ENCODE measurements around the gene FKRP.

The FKRP gene

GRCh38 chr19:46714444-46715106, 31.3 kb upstream of the FKRP start:
- H3K9ac ChIP-seq (ENCODE audit: low read depth, low read length), result peak overlapping the region; percentile 51; the same call in 1 of the 2 replicates
- no peaks in the 10 kb centered on the region for H3K9me3 ChIP-seq (ENCODE audit: control insufficient read depth, insufficient read depth, low read length)
- peak overlapping the region; percentile 88 for H3K4me3 ChIP-seq (ENCODE audit: low read depth, low read length)
- peak overlapping the region; percentile 91 for H3K27ac ChIP-seq (ENCODE audit: low read depth, low read length)
- H3K36me3 ChIP-seq (ENCODE audit: control insufficient read depth, insufficient read depth, low read length), result peaks cover 12% of the 10 kb centered on the region
- H3K4me1 ChIP-seq (ENCODE audit: control insufficient read depth, insufficient read depth, low read length), result peaks cover 16% of the 10 kb centered on the region
- no peaks in the 10 kb centered on the region for H3K27me3 ChIP-seq (ENCODE audit: control insufficient read depth, insufficient read depth, low read length)

DNA sequence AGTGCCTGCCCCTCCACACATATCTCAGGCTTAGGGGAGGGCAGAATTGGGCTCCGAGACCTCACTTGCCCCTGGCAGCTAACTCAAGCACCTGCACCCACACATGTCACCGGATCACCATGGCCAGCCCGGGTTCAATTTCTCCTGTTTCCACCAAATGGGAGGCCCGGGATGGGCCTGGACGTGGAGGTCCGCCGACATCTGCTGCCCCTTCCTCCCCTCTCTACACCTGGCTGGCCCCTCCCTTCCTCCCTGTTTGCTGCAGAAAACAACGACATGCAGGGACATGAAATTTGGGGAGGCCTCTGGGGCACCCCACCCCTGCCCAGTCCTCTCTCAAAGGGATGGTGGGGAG, 30.3 kb upstream of the FKRP start:
- peaks cover 16% of the 10 kb centered on the region for H3K4me1 ChIP-seq (ENCODE audit: control insufficient read depth, insufficient read depth, low read length)
- no peak overlapping the region for H3K27ac ChIP-seq (ENCODE audit: low read depth, low read length)
- H3K36me3 ChIP-seq (ENCODE audit: control insufficient read depth, insufficient read depth, low read length), result peaks cover 16% of the 10 kb centered on the region
- peak overlapping the region; percentile 88 for H3K4me3 ChIP-seq (ENCODE audit: low read depth, low read length)
- H3K9me3 ChIP-seq (ENCODE audit: control insufficient read depth, insufficient read depth, low read length), result no peaks in the 10 kb centered on the region
- 0 out of 2 replicates have a peak overlapping the region, but pooled peaks have one; percentile 61 for H3K9ac ChIP-seq (ENCODE audit: low read depth, low read length)
- H3K27me3 ChIP-seq (ENCODE audit: control insufficient read depth, insufficient read depth, low read length), result no peaks in the 10 kb centered on the region

DNA sequence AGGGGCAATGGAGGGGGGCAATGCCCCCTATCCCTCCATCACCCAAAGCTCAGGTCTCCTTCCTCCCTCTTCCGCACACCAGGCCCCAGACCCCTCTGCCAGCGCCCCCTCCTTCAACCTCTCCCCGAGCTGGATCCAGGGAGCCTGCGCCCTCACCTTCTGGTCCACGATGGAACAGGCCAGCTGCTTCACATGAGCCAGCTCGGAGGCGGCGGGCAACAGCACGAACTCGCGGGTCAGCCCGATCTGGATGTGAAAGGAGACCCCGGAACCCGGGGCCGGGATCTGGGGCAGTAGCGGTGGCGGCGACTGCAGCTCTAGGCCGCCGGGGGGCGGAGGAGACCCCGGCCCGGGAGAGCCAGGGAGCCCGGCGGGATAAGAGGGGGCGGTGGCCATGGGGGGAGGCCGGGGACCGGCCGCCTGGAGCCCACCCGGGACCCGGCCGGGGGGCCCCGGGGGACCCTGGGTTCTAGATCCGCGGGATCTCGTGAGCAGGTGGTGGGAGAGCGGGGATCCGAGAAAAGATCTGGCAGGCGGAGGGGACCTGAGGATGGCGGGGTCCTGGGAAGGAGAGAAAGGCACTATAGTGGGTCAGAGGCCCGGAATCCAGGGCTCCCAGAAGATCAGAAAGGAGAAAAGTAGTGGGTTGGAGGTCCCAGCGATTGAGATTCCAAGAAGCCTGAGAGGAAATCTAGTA, 29.7 kb upstream of the FKRP start:
- H3K36me3 ChIP-seq (ENCODE audit: control insufficient read depth, insufficient read depth, low read length), result peaks cover 21% of the 10 kb centered on the region
- no peaks in the 10 kb centered on the region for H3K9me3 ChIP-seq (ENCODE audit: control insufficient read depth, insufficient read depth, low read length)
- H3K4me3 ChIP-seq (ENCODE audit: low read depth, low read length), result peak overlapping the region; percentile 88
- peak overlapping the region; percentile 76 for H3K27ac ChIP-seq (ENCODE audit: low read depth, low read length)
- peak overlapping the region; percentile 61 for H3K9ac ChIP-seq (ENCODE audit: low read depth, low read length)
- H3K27me3 ChIP-seq (ENCODE audit: control insufficient read depth, insufficient read depth, low read length), result no peaks in the 10 kb centered on the region
- peaks cover 16% of the 10 kb centered on the region for H3K4me1 ChIP-seq (ENCODE audit: control insufficient read depth, insufficient read depth, low read length)

DNA sequence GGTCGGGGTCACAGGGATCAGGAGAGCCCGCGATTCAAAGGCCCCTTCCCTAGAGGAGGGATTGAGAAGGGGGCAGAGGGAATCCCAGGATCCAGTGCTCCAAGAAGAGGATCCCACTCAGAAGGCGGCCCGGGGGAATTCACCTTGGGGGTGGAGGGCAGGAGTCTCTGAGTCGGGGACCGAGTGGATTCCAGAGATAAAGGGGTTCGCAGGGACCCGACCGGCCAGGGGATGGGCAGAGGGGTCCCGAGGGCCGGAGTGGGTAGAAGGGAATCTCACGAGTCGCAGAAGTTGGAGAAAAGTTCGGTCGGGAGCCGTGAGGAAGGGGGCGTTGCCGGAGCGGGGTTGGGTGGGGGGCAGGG, 29.2 kb upstream of the FKRP start:
- Histone ChIP-seq H3K4me1 (ENCODE audit: control insufficient read depth, insufficient read depth, low read length) (peaks cover 16% of the 10 kb centered on the region), H3K36me3 (ENCODE audit: control insufficient read depth, insufficient read depth, low read length) (peaks cover 26% of the 10 kb centered on the region), H3K4me3 (ENCODE audit: low read depth, low read length) (peak overlapping the region; percentile 88)

GRCh38 chr19:46717034-46717715, 28.7 kb upstream of the FKRP start, which contains the start of gene PRKD2:
Gene PRKD2, minus strand, starts transcription at chr19:46717114. Its CDS starts 744 bp downstream, at chr19:46716370.
- no peaks in the 10 kb centered on the region for H3K9me3 ChIP-seq (ENCODE audit: control insufficient read depth, insufficient read depth, low read length)
- H3K4me1 ChIP-seq (ENCODE audit: control insufficient read depth, insufficient read depth, low read length), result peaks cover 16% of the 10 kb centered on the region
- H3K27ac ChIP-seq (ENCODE audit: low read depth, low read length), result peak within 1 kb of the TSS; percentile 76
- H3K4me3 ChIP-seq (ENCODE audit: low read depth, low read length), result peak within 1 kb of the TSS; percentile 88
- peak within 1 kb of the TSS; percentile 61 for H3K9ac ChIP-seq (ENCODE audit: low read depth, low read length)
- H3K36me3 ChIP-seq (ENCODE audit: control insufficient read depth, insufficient read depth, low read length), result peaks cover 31% of the 10 kb centered on the region
- H3K27me3 ChIP-seq (ENCODE audit: control insufficient read depth, insufficient read depth, low read length), result no peaks in the 10 kb centered on the region

More for the DNA sequence above, 29.2 kb upstream of the FKRP start:
- Histone ChIP-seq H3K9ac (ENCODE audit: low read depth, low read length) (peak overlapping the region; percentile 54), H3K27me3 (ENCODE audit: control insufficient read depth, insufficient read depth, low read length) (no peaks in the 10 kb centered on the region), H3K27ac (ENCODE audit: low read depth, low read length) (peak overlapping the region; percentile 76), H3K9me3 (ENCODE audit: control insufficient read depth, insufficient read depth, low read length) (no peaks in the 10 kb centered on the region)

GRCh38 chr19:46717716-46718143, 28.1 kb upstream of the FKRP start:
- H3K9me3 ChIP-seq (ENCODE audit: control insufficient read depth, insufficient read depth, low read length), result no peaks in the 10 kb centered on the region
- peaks cover 16% of the 10 kb centered on the region for H3K4me1 ChIP-seq (ENCODE audit: control insufficient read depth, insufficient read depth, low read length)
- peak overlapping the region; percentile 6 for H3K27ac ChIP-seq (ENCODE audit: low read depth, low read length)
- peak overlapping the region; percentile 84 for H3K4me3 ChIP-seq (ENCODE audit: low read depth, low read length)
- H3K9ac ChIP-seq (ENCODE audit: low read depth, low read length), result no peak overlapping the region
- H3K36me3 ChIP-seq (ENCODE audit: control insufficient read depth, insufficient read depth, low read length), result peaks cover 37% of the 10 kb centered on the region
- no peaks in the 10 kb centered on the region for H3K27me3 ChIP-seq (ENCODE audit: control insufficient read depth, insufficient read depth, low read length)

DNA sequence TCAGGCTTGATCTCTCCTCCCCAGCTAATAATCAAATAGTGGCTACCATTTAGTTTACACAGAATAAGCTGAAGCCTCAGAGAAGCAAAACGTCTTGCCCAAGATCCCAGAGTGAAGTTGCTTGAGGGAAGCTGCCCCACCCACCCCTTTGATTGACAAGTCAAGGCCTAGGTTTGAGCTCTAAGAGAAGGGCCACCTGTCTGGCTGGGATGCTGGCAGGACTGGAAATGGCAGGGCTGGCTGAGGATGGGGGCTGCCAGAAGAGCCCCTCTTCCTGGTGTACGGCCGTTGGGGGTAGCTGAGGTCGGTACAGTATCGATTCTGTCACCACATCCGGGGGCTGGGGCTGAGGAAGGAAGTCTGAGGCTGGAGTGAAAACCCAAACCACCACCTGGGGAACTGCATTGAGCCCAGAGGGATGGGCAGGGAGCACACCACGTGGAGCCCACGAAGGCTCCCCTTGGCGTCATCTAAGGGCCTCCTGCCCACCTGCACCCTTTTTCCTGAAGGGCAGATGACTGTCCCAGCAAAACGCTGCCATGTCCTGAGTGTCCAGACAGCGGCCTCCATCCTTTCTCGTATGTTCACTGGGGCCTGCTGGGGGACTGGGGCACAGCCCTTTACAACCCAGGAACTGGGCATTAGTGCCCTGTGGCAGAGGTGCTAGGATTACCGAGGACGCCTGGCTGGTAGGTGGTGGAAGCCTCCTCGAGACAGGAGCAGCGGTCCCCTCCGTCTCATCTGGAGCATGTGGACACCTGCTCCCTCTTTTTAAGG, 27.5 kb upstream of the FKRP start:
- peaks cover 43% of the 10 kb centered on the region for H3K36me3 ChIP-seq (ENCODE audit: control insufficient read depth, insufficient read depth, low read length)
- no peaks in the 10 kb centered on the region for H3K9me3 ChIP-seq (ENCODE audit: control insufficient read depth, insufficient read depth, low read length)
- H3K27ac ChIP-seq (ENCODE audit: low read depth, low read length), result peak overlapping the region; percentile 6
- peaks cover 16% of the 10 kb centered on the region for H3K4me1 ChIP-seq (ENCODE audit: control insufficient read depth, insufficient read depth, low read length)
- no peaks in the 10 kb centered on the region for H3K27me3 ChIP-seq (ENCODE audit: control insufficient read depth, insufficient read depth, low read length)
- H3K4me3 ChIP-seq (ENCODE audit: low read depth, low read length), result peak overlapping the region; percentile 84; the same call in 1 of the 2 replicates
- H3K9ac ChIP-seq (ENCODE audit: low read depth, low read length), result no peak overlapping the region

GRCh38 chr19:46718934-46719622, 26.8 kb upstream of the FKRP start:
- Histone ChIP-seq H3K9ac (ENCODE audit: low read depth, low read length) (no peak overlapping the region), H3K4me1 (ENCODE audit: control insufficient read depth, insufficient read depth, low read length) (peaks cover 16% of the 10 kb centered on the region), H3K27ac (ENCODE audit: low read depth, low read length) (no peak overlapping the region)

GRCh38 chr19:46719629-46720502, 26.0 kb upstream of the FKRP start:
- Histone ChIP-seq H3K27ac (ENCODE audit: low read depth, low read length) (no peak overlapping the region), H3K9me3 (ENCODE audit: control insufficient read depth, insufficient read depth, low read length) (no peaks in the 10 kb centered on the region), H3K27me3 (ENCODE audit: control insufficient read depth, insufficient read depth, low read length) (no peaks in the 10 kb centered on the region), H3K9ac (ENCODE audit: low read depth, low read length) (no peak overlapping the region), H3K4me3 (ENCODE audit: low read depth, low read length) (no peak overlapping the region), H3K36me3 (ENCODE audit: control insufficient read depth, insufficient read depth, low read length) (peaks cover 57% of the 10 kb centered on the region), H3K4me1 (ENCODE audit: control insufficient read depth, insufficient read depth, low read length) (peaks cover 12% of the 10 kb centered on the region)

More at GRCh38 chr19:46718934-46719622, 26.8 kb upstream of the FKRP start:
- H3K9me3 ChIP-seq (ENCODE audit: control insufficient read depth, insufficient read depth, low read length), result no peaks in the 10 kb centered on the region
- peaks cover 49% of the 10 kb centered on the region for H3K36me3 ChIP-seq (ENCODE audit: control insufficient read depth, insufficient read depth, low read length)
- H3K4me3 ChIP-seq (ENCODE audit: low read depth, low read length), result no peak overlapping the region
- H3K27me3 ChIP-seq (ENCODE audit: control insufficient read depth, insufficient read depth, low read length), result no peaks in the 10 kb centered on the region
